Loucy (cell line): ENCODE measurements around the gene CHST11.

Experiments used
- H2AFZ ChIP-seq: fragments of 200-600 bp; sonication (generic); 2 replicates; pipeline ENCODE4 v1.6.0; 2016; ENCODE audit warnings: antibody characterized with exemption, mild to moderate bottlenecking, low read length, moderate library complexity
- H3F3A ChIP-seq: fragments of 200-600 bp; 2 replicates; pipeline ENCODE4 v1.6.0; 2016; ENCODE audit warnings: antibody characterized with exemption, low read depth, mild to moderate bottlenecking
- H3K27me3 ChIP-seq: fragments of 200-600 bp; sonication (generic); 2 replicates; pipeline ENCODE4 v1.6.1; 2014; ENCODE audit warnings: low read length, mild to moderate bottlenecking; ENCODE audit not compliant: insufficient read depth, poor library complexity, severe bottlenecking
- H3K36me3 ChIP-seq: fragments of 200-600 bp; sonication (generic); 2 replicates; pipeline ENCODE4 v1.6.1; 2016; ENCODE audit warnings: low read length; ENCODE audit not compliant: insufficient read depth
- H3K4me1 ChIP-seq: fragments of 200-600 bp; sonication (generic); 2 replicates; pipeline ENCODE4 v1.5.1; 2014; ENCODE audit warnings: low read length, mild to moderate bottlenecking; ENCODE audit not compliant: insufficient read depth, poor library complexity, severe bottlenecking
- H3K4me2 ChIP-seq: fragments of 200-600 bp; sonication (generic); 2 replicates; pipeline ENCODE4 v1.6.0; 2014; ENCODE audit warnings: antibody characterized with exemption, low read length, low read depth, mild to moderate bottlenecking; ENCODE audit not compliant: poor library complexity, severe bottlenecking
- H3K4me3 ChIP-seq: fragments of 200-600 bp; sonication (generic); 2 replicates; pipeline ENCODE4 v1.5.1; 2014; ENCODE audit warnings: low read length, mild to moderate bottlenecking, mixed read lengths; ENCODE audit not compliant: poor library complexity, severe bottlenecking
- H3K79me2 ChIP-seq: fragments of 200-600 bp; sonication (generic); 2 replicates; pipeline ENCODE4 v1.6.1; 2014; ENCODE audit warnings: low read length; ENCODE audit not compliant: insufficient read depth
- H3K9ac ChIP-seq: fragments of 200-600 bp; sonication (generic); 2 replicates; pipeline ENCODE4 v1.6.0; 2014; ENCODE audit warnings: mild to moderate bottlenecking, low read depth, low read length, moderate library complexity; ENCODE audit not compliant: poor library complexity, severe bottlenecking
- H3K9me2 ChIP-seq: fragments of 200-600 bp; sonication (generic); replicated peaks from 2 replicates; pipeline ENCODE4 v1.6.1; 2016; ENCODE audit warnings: low read depth, low read length, mixed read lengths
- H3K9me3 ChIP-seq: fragments of 200-600 bp; sonication (generic); 2 replicates; pipeline ENCODE4 v1.6.1; 2014; ENCODE audit warnings: mild to moderate bottlenecking, antibody characterized with exemption, low read length, low read depth; ENCODE audit not compliant: insufficient read depth
- H4K20me1 ChIP-seq: fragments of 200-600 bp; sonication (generic); 2 replicates; pipeline ENCODE4 v1.6.0; 2014; ENCODE audit warnings: antibody characterized with exemption, low read length, mild to moderate bottlenecking; ENCODE audit not compliant: insufficient read depth, poor library complexity, severe bottlenecking
- CTCF ChIP-seq: fragments of 200-600 bp; sonication (generic); conservative IDR thresholded peaks from 2 replicates; pipeline ENCODE4 v1.5.1; 2014; ENCODE audit warnings: mild to moderate bottlenecking, antibody characterized with exemption, low read length
- EZH2phosphoT487 ChIP-seq: fragments of 200-600 bp; IDR thresholded peaks from 2 replicates; pipeline ENCODE4 v1.6.1; 2018; ENCODE audit warnings: antibody characterized with exemption, mild to moderate bottlenecking, moderate library complexity, borderline replicate concordance

Gene CHST11

GRCh38 chr12:104685366-104685765 lies 228.6 kb downstream of the CHST11 start:
- Histone ChIP-seq H4K20me1 (peaks cover 79% of the 10 kb centered on the region), H3K4me1 (peaks cover 86% of the 10 kb centered on the region)

GRCh38 chr12:104686196-104686595 lies 229.4 kb downstream of the CHST11 start:
- H3K36me3 ChIP-seq, result peaks cover 20% of the 10 kb centered on the region; the same call in 1 of the 2 replicates
- H4K20me1 ChIP-seq, result peaks cover 72% of the 10 kb centered on the region
- H2AFZ ChIP-seq, result no peak overlapping the region
- H3K4me2 ChIP-seq, result peak overlapping the region; percentile 40
- no peak overlapping the region for H3K9ac ChIP-seq
- no peaks in the 10 kb centered on the region for H3K9me3 ChIP-seq
- peaks cover 78% of the 10 kb centered on the region for H3K4me1 ChIP-seq
- no peaks in the 10 kb centered on the region for H3K9me2 ChIP-seq
- no peak for TF ChIP-seq EZH2phosphoT487
- no peak for TF ChIP-seq CTCF
- no peak overlapping the region for H3K4me3 ChIP-seq
- H3K79me2 ChIP-seq, result peaks cover 100% of the 10 kb centered on the region
- H3K27me3 ChIP-seq, result no peaks in the 10 kb centered on the region
- peaks cover 11% of the 10 kb centered on the region; the same call in 1 of the 2 replicates for H3F3A ChIP-seq

More at GRCh38 chr12:104685366-104685765, 228.6 kb downstream of the CHST11 start:
- H2AFZ ChIP-seq, result no peak overlapping the region
- H3K9ac ChIP-seq, result peak overlapping the region; percentile 15
- H3K4me3 ChIP-seq, result no peak overlapping the region
- no peaks in the 10 kb centered on the region for H3K27me3 ChIP-seq
- no peaks in the 10 kb centered on the region for H3K9me2 ChIP-seq
- H3K9me3 ChIP-seq, result no peaks in the 10 kb centered on the region
- peaks cover 11% of the 10 kb centered on the region; the same call in 1 of the 2 replicates for H3F3A ChIP-seq
- H3K79me2 ChIP-seq, result peaks cover 100% of the 10 kb centered on the region
- H3K4me2 ChIP-seq, result no peak overlapping the region
- TF ChIP-seq CTCF (no peak), EZH2phosphoT487 (no peak)
- H3K36me3 ChIP-seq, result peaks cover 22% of the 10 kb centered on the region; the same call in 1 of the 2 replicates

GRCh38 chr12:104687823-104688573 lies 231.2 kb downstream of the CHST11 start:
- Histone ChIP-seq H3K9me2 (no peaks in the 10 kb centered on the region), H3K4me1 (peaks cover 63% of the 10 kb centered on the region), H3F3A (no peaks in the 10 kb centered on the region), H3K9ac (peak overlapping the region; percentile 59), H3K36me3 (peaks cover 35% of the 10 kb centered on the region), H3K9me3 (no peaks in the 10 kb centered on the region), H3K27me3 (no peaks in the 10 kb centered on the region), H2AFZ (no peak overlapping the region), H3K4me2 (peak overlapping the region; percentile 64), H3K79me2 (peaks cover 99% of the 10 kb centered on the region), H3K4me3 (peak overlapping the region; percentile 23), H4K20me1 (peaks cover 60% of the 10 kb centered on the region)
- no peak for TF ChIP-seq CTCF
- no peak for TF ChIP-seq EZH2phosphoT487
